Measurements from ENCODE around the gene AKIRIN2.

GRCh38 chr6:87724983-87725811, 23.2 kb upstream of the AKIRIN2 start:
- TF ChIP-seq CTCF (optimal IDR thresholded peaks at IDR 0.05 in 1 of 3, IDR thresholded peaks at IDR 0.05 in 1 of 3, conservative IDR thresholded peaks at IDR 0.05 in 1 of 3; ENCODE audit: extremely low read depth in 1 of 3, insufficient read depth in 2 of 3, low read length in 3 of 3), result no peak
- no peak for TF ChIP-seq EZH2 (IDR thresholded peaks at IDR 0.05; ENCODE audit: low read length)

Data from keratinocyte (primary cell).